ENCODE measurements around the gene KCNJ10.

KCNJ10 gene

DNA sequence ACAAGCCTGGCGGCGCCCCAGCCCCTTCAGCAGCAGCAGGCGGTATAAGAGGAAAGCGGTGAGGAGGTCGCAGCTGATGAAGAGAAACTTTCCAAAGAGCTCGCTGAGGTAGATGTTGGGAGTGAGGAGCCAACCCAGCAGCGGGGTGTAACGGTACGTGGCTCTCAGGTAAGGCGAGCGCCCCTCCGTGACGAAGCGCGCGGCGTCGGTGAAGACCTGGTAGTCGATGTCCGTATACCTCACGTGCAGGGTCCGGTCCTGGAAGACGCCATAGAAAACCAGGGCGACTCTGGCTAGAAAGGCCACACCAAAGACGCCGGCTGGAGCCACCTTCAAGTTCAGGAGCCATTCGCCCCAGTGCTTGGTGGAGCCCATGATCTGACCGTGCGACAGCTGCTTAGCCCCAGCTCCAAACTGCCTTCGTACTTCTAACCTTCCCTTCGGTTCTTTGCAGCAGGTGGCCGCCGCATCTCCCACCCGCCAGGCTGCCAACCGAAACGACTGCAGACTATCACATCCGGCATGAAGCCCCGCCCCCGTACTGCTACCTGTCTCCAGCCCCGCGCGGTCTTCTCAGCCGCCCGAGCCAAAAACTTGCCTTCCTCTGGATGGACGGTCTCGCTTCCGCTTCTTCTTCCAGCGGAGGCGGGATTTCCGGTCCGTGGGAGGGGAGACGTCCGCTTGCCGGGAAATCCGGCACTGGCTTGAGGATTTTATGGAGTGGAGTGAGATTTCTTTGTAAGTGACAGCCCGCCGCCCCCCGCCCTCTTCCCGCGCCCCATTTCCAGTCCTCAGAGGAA, 38.4 kb downstream of the KCNJ10 start, which contains the start of gene PIGM:
Gene PIGM, minus strand, starts transcription at position 626 of the 800 bp plus-strand sequence. Its CDS starts 251 bp downstream, at position 375.
- Histone ChIP-seq H3K36me3 (ENCODE audit: insufficient read depth, low read length) (peaks cover 4% of the 10 kb centered on the region; the same call in 1 of the 2 replicates), H3K4me1 (ENCODE audit: insufficient read depth, low read length, severe bottlenecking) (peaks cover 29% of the 10 kb centered on the region), H3K9ac (ENCODE audit: low read length) (peak within 1 kb of the TSS; percentile 67), H3K9me2 (ENCODE audit: low read depth, low read length) (no peaks in the 10 kb centered on the region), H3K27ac (ENCODE audit: low read depth, low read length, poor library complexity, severe bottlenecking) (no peak within 1 kb of the TSS), H3K79me2 (ENCODE audit: insufficient read depth, low read length) (no peaks in the 10 kb centered on the region), H3K4me2 (ENCODE audit: low read length) (peak within 1 kb of the TSS; percentile 73), H4K20me1 (ENCODE audit: insufficient read depth, low read length) (no peaks in the 10 kb centered on the region), H2AFZ (ENCODE audit: low read length) (peak within 1 kb of the TSS; percentile 56), H3F3A (ENCODE audit: insufficient read depth, low read length) (no peaks in the 10 kb centered on the region), H3K27me3 (ENCODE audit: insufficient read depth, low read length) (no peaks in the 10 kb centered on the region), H3K4me3 (ENCODE audit: low read depth, low read length, poor library complexity, severe bottlenecking) (peak within 1 kb of the TSS; percentile 74), H3K9me3 (ENCODE audit: low read length) (no peaks in the 10 kb centered on the region)
- TF ChIP-seq EZH2 (IDR thresholded peaks at IDR 0.05; ENCODE audit: borderline replicate concordance, low read length) = no peak
- TF ChIP-seq, protein P1, sequence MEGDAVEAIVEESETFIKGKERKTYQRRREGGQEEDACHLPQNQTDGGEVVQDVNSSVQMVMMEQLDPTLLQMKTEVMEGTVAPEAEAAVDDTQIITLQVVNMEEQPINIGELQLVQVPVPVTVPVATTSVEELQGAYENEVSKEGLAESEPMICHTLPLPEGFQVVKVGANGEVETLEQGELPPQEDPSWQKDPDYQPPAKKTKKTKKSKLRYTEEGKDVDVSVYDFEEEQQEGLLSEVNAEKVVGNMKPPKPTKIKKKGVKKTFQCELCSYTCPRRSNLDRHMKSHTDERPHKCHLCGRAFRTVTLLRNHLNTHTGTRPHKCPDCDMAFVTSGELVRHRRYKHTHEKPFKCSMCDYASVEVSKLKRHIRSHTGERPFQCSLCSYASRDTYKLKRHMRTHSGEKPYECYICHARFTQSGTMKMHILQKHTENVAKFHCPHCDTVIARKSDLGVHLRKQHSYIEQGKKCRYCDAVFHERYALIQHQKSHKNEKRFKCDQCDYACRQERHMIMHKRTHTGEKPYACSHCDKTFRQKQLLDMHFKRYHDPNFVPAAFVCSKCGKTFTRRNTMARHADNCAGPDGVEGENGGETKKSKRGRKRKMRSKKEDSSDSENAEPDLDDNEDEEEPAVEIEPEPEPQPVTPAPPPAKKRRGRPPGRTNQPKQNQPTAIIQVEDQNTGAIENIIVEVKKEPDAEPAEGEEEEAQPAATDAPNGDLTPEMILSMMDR (IDR thresholded peaks at IDR 0.05; ENCODE audit: low read length) = no peak

- peaks cover 4% of the 10 kb centered on the region; the same call in 1 of the 2 replicates for H3K36me3 ChIP-seq (ENCODE audit: insufficient read depth, low read length)
- peaks cover 29% of the 10 kb centered on the region for H3K4me1 ChIP-seq (ENCODE audit: insufficient read depth, low read length, severe bottlenecking)
- no peak overlapping the region for H2AFZ ChIP-seq (ENCODE audit: low read length)
- no peaks in the 10 kb centered on the region for H3K27me3 ChIP-seq (ENCODE audit: insufficient read depth, low read length)
- no peak for TF ChIP-seq EZH2 (IDR thresholded peaks at IDR 0.05; ENCODE audit: borderline replicate concordance, low read length)
- TF ChIP-seq, protein P1 (IDR thresholded peaks at IDR 0.05; ENCODE audit: low read length) = no peak
- H3K9me2 ChIP-seq (ENCODE audit: low read depth, low read length) = no peaks in the 10 kb centered on the region
- H3K27ac ChIP-seq (ENCODE audit: low read depth, low read length, poor library complexity, severe bottlenecking) = no peak overlapping the region
- peak overlapping the region; percentile 74 for H3K4me3 ChIP-seq (ENCODE audit: low read depth, low read length, poor library complexity, severe bottlenecking)
- H3K79me2 ChIP-seq (ENCODE audit: insufficient read depth, low read length) = no peaks in the 10 kb centered on the region
- peak overlapping the region; percentile 61 for H3K9ac ChIP-seq (ENCODE audit: low read length)
- peak overlapping the region; percentile 73 for H3K4me2 ChIP-seq (ENCODE audit: low read length)
- H3K9me3 ChIP-seq (ENCODE audit: low read length) = no peaks in the 10 kb centered on the region
- H3F3A ChIP-seq (ENCODE audit: insufficient read depth, low read length) = no peaks in the 10 kb centered on the region
- H4K20me1 ChIP-seq (ENCODE audit: insufficient read depth, low read length) = no peaks in the 10 kb centered on the region
These were observed 39.1 kb downstream of the KCNJ10 start for GRCh38 chr1:160030657-160031364.

DNA sequence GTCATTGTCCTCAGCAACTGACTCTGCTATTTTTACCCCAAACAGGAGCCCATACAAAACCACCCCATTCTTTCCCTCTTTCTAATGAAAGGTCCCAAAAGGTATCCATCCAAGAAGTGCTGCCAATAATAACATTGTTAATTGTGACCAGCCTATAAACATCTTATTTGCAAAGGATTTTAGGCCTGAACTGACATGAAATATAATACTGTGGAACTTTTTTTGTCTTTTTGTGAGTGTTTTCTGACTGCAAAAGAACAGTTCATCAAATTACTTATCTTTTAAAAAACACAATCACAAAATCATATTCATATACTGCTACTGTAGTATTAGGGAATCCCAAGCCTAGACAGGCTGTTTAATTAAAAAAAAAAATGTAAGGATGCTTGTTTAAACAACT, 41.5 kb downstream of the KCNJ10 start:
- H3F3A ChIP-seq (ENCODE audit: insufficient read depth, low read length) = no peaks in the 10 kb centered on the region
- H3K36me3 ChIP-seq (ENCODE audit: insufficient read depth, low read length) = peaks cover 4% of the 10 kb centered on the region; the same call in 1 of the 2 replicates
- TF ChIP-seq EZH2 (IDR thresholded peaks at IDR 0.05; ENCODE audit: borderline replicate concordance, low read length) = no peak
- TF ChIP-seq, protein P1 (IDR thresholded peaks at IDR 0.05; ENCODE audit: low read length) = no peak
- no peaks in the 10 kb centered on the region for H3K27me3 ChIP-seq (ENCODE audit: insufficient read depth, low read length)
- H3K4me2 ChIP-seq (ENCODE audit: low read length) = no peak overlapping the region
- no peak overlapping the region for H2AFZ ChIP-seq (ENCODE audit: low read length)
- H4K20me1 ChIP-seq (ENCODE audit: insufficient read depth, low read length) = no peaks in the 10 kb centered on the region
- no peak overlapping the region for H3K27ac ChIP-seq (ENCODE audit: low read depth, low read length, poor library complexity, severe bottlenecking)
- H3K4me1 ChIP-seq (ENCODE audit: insufficient read depth, low read length, severe bottlenecking) = peaks cover 29% of the 10 kb centered on the region
- no peaks in the 10 kb centered on the region for H3K9me2 ChIP-seq (ENCODE audit: low read depth, low read length)
- H3K9me3 ChIP-seq (ENCODE audit: low read length) = no peaks in the 10 kb centered on the region
- no peaks in the 10 kb centered on the region for H3K79me2 ChIP-seq (ENCODE audit: insufficient read depth, low read length)
- H3K4me3 ChIP-seq (ENCODE audit: low read depth, low read length, poor library complexity, severe bottlenecking) = no peak overlapping the region
- no peak overlapping the region for H3K9ac ChIP-seq (ENCODE audit: low read length)
